ENCODE results near the gene CTDSPL.
A peak's percentile ranks its signal among the peaks of the same experiment; 100 is the strongest.
"Not testable (repeated sequence)": the region's sequence is repeated elsewhere in the genome, so short reads cannot be mapped to it uniquely, and the experiment has no call there.

CTDSPL gene

DNA sequence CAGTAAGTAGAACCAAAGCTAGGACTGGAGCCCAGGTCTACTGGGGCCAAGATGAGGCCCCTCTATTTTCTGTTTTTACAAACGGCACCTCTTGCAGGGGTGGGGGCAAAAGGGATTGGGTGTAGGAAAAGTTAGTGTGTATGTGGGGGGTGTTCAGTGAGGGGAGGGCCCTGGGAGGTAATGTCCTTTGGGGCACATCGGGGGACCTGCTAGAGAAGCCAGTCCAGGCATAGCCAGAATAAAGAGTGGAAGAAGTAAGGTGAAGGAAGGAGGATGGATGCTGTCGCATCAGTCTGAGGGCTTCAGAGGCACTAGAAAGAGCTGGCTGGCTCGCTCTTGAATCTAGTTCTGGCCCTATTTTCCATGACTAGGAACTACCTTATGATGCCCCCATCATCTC lies 165.2 kb downstream of the CTDSPL start:
- DNase-seq, result no peak

DNA sequence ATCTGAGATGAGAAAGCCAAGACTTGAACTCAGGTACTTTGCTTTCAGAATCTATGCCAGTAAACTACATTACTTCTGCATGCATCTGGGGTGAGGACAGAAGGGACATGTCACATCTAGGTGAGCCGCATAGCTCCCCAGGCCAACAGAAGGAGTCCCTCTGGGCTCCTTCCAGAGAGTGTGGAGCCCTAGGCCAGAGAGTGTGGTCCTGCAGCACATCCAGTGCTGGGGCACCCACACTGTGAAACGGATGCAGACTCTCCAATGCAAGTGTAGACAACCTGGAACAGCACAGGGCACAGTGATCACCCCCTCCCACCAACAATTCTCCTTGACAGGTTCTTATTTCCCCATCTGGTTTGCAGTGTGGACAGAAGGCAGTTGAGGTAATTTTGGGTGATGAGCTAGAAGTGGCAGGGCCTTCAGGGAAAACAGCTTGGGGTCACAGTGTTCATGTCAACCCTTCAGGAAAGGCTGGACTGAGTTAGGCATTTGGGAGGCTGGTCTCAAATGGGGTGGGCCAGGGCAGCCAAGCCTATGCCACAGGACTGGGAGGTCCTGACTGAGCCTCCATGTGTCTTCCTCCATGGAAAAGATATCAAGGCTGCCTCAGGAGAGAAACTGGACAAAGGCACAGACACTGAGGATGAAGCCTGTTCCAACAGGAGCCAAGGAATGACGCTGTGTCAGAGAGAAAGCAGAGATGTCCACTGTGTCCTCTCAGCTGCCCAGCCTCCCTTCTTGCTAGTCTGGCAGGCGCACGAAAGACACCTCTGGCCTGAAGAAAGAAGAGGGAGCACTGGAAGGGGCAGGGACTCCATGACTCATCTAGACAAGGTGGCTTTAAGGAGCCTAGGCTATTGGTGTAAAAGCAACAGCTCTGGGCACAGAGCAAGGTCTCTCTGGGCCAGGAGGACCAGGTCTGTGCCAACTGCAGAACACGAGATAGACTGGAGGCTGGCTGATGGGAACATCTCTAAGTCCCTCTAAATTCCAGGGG lies 166.1 kb downstream of the CTDSPL start:
- DNase-seq, result no peak

DNA sequence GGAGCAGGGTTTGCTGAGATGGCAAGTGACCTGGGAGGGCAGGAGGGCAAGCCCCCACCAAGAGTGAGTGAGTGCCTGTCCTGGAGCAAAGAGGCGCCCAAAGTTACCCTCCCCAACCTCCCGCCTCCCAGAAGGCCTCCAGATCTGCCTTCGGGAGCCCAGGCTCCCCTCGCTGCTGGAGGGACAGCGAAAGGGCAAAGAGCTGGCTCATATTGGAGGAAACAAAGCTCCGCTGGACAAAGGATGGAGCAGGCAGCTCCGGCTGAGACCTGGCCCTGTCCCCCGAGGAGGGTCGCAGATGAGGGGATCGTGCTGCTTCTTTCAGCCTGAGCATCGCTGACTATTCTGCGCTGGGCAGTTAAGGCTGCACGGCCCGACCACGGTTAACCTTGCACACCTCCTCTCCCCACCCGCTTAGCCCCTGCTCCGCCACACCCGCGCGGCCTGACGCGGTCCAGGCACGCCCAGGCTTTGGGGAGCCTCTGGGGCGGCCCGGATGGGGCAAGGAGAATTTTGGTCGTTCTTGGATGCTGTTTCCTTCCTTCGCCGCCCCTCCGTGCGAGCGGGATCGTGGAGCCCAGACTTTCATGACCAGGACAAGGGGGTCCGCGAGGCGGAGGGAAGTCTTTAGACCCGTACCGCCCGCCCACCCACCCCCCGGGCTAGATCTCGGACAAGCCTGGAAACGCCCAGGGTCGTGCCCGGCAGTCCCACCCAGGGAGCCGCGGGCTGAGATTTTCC lies 167.1 kb downstream of the CTDSPL start:
- no peak for DNase-seq

DNA sequence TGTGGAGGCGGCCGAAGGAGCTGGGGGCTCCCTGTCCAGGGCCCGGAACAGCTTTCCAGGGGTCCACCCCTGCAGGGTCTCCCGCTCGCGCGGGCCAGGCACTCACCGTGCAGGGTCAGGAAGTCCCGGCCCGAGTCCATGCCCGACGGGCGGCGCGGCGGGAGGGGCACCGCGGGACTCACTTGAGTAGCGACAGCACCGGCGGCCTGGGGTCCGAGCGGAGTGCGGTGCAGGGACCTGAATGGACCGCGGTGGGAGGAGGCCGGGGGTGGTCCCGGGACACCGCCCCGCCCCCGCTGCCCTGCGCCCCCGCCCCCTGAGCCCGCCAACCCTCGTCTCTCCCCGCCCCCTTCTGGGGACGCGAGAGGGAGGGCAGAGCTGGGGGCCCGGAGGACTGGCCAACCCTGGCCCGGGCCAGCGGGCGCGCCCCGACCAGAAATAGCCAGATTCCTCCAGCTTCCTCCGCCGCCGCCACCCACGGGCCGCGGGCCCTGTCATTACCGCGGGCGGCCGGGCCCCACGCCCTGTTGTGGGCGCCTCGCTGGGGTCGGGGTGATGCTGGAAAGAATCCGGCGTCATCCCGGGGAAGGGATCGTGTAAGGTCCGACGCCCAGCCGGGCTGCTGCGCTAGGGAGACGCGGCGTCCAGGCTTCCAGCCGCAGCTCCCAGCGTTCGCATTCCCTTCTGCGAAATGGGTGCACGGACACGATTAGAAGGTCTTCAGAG lies 167.9 kb downstream of the CTDSPL start, which contains the start of gene PLCD1:
PLCD1 (minus strand) TSS at position 243 of the 726 bp plus-strand sequence; CDS start at position 140, 103 bp downstream.
- peak in 1 of 2 donors; percentile 43 for DNase-seq

DNA sequence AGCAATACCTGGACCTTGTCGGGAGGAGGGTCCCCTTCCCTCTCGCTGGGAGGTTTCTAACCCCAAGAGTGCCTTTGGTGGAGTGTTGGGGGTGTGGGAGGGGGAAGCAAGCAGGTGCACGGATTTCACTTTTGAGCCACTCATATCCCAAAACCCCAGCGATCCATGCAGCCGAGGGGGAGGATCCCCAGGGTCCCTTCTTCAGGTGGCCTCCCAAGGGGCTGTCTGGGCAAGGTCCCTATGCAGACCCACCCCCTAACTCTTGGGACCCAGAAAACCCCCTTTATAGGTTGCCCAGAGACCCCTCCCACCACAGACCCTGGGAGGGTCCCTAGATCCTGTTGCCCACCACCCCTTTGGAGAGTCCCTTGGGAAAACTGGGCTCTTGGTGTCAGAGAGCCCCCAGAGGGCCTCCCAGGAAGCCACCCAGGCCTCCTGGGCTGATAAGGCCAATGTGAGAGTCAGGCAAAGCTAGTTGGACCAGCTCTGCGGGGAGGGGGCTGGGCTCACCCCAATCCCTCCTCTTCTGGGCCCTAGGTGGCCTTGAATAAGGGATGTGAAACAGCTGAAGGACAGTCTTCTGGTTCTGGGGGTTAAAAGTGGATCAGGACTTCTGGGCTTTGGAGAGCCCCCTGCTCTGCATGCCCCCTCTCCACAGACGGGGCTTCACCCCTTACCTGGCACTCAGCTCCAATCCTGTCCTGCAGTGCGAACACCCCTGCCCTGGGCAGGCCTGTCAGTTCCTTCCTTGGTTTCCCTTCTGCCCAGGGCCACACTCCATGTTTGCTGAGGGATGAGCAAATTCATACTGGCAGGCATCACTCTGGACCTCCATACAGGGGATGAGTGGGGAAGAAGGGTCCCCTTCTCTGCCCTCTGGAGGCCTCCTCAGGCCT lies 168.7 kb downstream of the CTDSPL start:
- no peak for DNase-seq

DNA sequence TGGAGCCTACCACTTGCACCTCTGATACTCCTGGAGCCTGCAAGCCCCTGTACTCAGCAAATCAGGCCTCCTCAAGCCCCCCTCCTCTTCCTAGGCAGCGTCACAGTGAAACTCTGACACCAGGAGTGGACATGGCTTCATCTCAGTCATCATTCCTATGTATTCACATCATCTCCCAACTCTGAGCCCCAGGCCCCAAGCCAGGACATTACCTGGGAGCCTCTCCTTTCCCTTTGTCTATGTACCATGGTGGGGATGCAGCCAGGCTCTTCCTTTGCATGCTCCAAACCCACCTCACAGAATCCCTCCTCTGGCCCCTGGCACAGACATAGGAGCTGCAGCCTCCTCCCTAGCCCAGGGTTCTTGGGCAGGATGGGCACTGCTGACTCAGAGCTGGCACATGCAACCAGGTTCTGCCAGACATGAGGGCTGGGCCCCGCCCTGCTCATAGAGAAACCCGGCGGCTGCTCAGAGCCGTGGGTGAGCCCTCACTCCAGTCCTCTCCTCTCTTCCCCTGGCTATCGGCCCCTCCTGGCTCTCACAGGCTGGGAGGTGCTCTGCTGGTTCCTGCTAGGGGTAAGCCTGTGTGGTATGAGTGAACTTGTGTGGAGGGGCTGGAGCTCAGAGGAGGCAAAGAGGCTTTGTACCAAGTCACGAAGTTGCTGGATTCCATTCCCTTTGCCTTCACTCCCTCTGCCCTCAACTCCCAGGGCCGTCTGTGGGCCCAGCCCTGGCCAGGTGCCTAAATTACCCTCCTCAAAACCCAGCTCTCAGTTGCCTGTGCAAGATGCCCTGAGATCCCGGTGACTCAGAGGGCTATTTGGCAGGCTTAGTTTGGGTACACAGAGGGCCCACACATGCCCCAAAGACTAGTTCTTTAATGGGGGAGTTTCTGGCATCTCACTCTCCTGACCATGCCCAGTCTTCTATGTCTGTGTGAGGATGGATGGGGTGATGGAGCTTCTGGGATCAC lies 169.6 kb downstream of the CTDSPL start:
- DNase-seq, result peak; percentile 47 to 50

DNA sequence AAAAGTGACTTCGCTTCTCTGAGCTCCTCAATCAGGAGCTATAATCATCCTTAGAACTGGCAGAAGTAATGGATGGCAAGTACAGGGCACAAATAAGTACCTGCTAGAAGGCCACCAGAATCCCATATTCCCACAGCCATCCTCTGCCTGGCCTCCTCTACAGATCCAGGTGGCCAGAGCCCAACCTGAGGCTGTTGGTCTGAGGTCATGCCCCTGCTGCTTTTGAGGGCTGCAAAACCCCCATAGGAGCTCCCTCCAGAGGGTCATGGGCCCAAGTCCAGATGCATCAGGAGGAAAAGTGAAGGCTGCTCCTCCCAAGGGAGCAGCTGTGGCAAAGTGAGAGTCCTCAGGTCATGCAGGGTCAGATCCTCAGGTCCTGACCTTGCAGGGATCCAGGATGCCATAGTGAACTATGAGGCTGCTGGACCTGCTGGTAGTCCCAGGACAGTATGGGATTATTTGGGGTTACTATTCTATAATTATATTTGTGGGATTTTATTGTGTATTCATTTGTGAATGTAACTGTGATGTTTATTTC lies 170.7 kb downstream of the CTDSPL start:
- DNase-seq, result no peak

DNA sequence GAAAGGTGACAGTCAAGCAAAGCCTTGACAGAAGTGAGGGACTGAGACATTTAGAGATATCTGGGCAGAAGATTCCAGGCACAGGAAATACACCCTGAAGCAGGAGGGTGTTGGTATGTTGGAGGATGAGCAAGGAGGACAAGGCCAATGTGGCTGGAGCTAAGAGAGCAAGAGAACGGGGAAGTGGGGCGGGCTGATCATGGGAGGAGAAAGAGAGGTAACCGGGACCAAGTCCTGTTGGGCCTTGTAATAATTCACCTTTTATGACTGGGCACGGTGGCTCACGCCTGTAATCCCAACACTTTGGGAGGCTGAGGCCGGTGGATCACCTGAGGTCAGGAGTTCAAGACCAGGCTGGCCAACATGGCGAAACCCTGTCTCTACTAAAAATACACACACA lies 171.9 kb downstream of the CTDSPL start:
- DNase-seq, result not testable (repeated sequence)

Data from stimulated activated CD4-positive, alpha-beta T cell treated with anti-CD3 and anti-CD28 coated beads, Interleukin-2, amount 100 ng/mL, for 24 hours (primary cell).